GM19452 (cell line): Measurements from ENCODE around the gene ZNF534.
"Not testable (repeated sequence)": the region's sequence is repeated elsewhere in the genome, so short reads cannot be mapped to it uniquely, and the experiment has no call there.

Experiments used
- ATAC-seq: cut with Tn5 transposase; IDR thresholded peaks from one replicate; pipeline ENCODE4 v1.9.1; 2021; ENCODE audit not compliant: unreplicated experiment

The ZNF534 gene

DNA sequence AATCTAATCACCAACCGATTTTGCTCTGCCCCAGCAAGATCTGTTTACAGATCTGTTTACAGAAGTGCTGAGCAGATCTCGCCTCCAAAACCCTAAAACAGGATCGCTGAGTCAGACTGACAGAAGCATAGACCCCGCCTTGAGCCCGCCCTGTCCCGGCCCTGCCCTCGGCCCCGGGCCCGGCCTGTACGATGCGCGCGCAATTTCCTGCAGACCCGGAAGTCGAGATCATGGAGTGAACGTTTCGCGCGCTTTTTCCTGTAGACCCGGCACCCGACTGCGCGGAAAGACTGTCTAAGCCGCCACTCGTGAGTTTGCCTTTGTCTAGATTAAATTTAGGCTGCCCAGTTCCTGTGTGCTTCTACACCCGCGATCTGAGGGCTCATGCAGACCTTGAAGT, at the start of gene ZNF534:
Gene ZNF534, plus strand, starts transcription at position 212 of the 400 bp plus-strand sequence. CDS start 2,327 bp downstream, outside the sequence.
- ATAC-seq, result no peak

- no peak for ATAC-seq
Observed at GRCh38 chr19:52391135-52391534, 37.8 kb upstream of the ZNF534 start.

GRCh38 chr19:52397310-52398080, 31.5 kb upstream of the ZNF534 start, which contains the start of gene ZNF528:
Gene ZNF528 (plus strand): TSS chr19:52397849. CDS start chr19:52402014, 4,165 bp downstream.
- ATAC-seq, result peak; percentile 77

GRCh38 chr19:52398081-52398441, 30.9 kb upstream of the ZNF534 start:
- ATAC-seq, result peak; percentile 33

DNA sequence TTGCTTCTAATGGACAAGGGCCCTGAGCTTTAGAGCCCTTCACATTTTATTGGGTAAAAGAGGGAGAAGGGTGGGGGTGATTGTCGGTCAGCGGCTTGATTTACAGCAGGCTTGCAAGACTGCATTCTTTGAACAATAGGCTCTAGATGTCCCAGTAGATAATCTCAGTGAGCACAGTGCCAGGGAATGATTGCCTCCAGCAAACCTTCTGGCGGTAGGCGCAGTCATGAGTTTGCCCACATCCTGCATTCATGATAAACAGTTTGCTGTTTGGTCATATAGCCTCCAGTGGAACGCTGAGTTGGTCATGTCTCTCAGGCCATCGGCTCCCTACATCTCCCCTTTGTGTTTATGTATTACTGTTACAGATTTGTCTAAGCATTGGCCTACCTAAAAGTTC, 18.7 kb upstream of the ZNF534 start:
- no peak for ATAC-seq

GRCh38 chr19:52415711-52416110, 13.2 kb upstream of the ZNF534 start:
- ATAC-seq, result no peak

GRCh38 chr19:52442179-52442578, 13.2 kb downstream of the ZNF534 start:
- ATAC-seq, result no peak

GRCh38 chr19:52444506-52444905, 15.6 kb downstream of the ZNF534 start:
- no peak for ATAC-seq

DNA sequence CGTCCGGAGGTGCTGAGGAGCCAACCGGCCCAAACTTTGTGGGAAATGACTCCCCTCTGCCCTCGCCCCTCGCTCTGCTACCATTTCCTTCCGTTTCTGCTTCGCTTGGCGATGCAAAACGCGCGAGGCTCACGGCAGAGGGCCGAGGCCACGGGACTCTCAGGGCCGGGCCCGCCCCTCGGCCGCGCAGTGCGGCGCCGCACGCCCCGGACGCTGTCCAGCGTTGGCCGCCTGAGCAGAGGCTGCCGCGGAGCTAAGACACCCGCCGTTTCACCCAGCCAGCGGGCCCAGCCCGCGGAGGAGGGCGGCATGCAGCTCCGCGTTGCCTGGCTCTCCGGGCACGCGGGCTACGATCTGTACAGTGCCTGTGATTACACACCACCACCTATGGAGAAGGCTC, 22.3 kb downstream of the ZNF534 start:
- no peak for ATAC-seq

DNA sequence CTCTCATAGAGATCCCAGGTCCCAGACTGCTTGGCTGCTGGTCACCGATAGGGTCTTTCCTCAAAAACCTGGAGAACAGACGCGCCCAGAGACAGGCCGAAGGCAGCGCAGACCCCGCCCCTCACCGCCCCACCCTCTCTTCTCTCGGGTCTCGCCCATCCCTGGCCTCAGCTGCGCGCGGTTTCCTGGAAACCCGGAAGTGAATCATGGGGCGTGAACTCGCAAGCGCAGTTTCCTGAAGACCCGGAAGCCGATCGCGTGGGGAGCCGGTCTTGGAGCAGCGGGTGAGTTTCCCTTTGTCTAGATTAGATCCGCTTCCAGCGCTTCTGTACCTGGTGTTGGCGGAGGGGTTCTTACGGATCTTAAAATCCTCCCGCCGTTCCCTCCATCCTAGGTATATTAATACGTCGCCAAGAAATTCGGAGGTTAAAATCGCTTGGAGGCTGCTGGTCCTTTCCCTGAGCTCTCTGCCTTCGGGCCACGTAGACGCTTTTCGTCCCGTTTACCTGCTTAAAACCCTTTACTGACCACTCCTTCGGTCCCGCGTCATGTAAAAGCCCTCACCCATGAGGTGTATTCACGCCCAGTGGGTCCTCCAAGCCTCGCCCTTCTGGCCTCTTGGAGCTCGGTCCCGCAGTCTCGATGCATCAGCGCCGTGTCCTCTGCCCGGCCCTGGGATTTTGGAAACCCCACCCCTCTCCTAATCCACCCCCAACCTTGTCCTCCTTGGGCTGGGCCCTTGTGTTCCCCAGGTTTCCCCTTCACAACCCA, 24.6 kb downstream of the ZNF534 start, which contains the start of gene ZNF578:
Gene ZNF578, plus strand, starts transcription at position 230 of the 771 bp plus-strand sequence. CDS start 48,293 bp downstream, outside the sequence.
- ATAC-seq, result no peak

GRCh38 chr19:52464798-52465470, 36.0 kb downstream of the ZNF534 start:
- no peak for ATAC-seq

DNA sequence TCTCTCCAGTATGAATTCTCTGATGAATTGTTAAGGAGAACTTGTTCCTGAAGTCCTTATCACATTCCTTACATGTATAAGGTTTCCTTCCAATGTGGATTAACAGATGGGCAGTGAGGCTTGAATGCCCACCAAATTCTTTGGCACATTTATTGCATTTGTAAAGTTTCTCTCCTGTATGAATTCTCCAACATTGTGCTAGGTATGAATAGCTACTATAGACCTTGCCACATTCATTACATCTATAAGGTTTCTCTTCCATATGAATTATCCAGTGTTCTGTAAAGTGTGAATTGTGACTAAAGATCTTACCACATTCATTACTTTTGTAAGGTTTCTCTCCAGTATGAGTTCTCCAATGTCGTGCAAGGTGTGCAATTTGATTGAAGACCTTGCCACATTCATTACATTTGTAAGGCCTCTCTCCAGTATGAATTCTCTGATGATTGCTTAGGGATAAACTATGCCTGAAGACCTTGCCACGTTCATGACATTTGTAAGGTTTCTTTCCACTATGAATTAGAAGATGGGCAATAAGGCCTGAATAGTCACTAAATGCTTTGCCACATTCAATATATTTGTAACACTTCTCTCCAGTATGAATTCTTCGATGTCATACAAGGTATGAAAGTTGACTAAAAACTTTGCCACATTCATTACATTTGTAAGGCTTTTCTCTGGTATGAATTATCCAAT, 44.9 kb downstream of the ZNF534 start:
- no peak for ATAC-seq

- no peak for ATAC-seq
Observed at GRCh38 chr19:52474351-52475127, 45.6 kb downstream of the ZNF534 start.

- not testable (repeated sequence) for ATAC-seq
Observed at GRCh38 chr19:52484111-52484743, 55.3 kb downstream of the ZNF534 start.

- ATAC-seq, result not testable (repeated sequence)
Observed at GRCh38 chr19:52485064-52485463, 56.1 kb downstream of the ZNF534 start.

DNA sequence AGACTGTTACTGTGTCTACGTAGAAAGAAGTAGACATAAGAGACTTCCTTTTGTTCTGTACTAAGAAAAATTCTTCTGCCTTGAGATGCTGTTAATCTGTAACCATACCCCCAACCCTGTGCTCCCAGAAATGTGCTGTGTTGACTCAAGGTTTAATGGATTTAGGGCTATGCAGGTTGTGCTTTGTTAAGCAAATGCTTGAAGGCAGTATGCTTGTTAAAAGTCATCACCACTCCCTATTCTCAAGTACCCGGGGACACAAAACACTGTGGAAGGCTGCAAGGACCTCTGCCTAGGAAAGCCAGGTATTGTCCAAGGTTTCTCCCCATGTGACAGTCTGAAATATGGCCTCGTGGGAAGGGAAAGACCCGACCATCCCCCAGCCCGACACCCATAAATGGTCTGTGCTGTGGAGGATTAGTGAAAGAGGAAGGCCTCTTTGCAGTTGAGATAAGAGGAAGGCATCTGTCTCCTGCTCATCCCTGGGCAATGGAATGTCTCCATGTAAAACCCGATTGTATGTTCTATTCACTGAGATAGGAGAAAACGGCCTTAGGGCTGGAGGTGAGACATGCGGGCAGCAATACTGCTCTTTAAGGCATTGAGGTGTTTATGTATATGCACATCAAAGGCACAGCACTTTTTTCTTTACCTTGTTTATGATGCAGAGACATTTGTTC, 56.8 kb downstream of the ZNF534 start:
- ATAC-seq, result not testable (repeated sequence)

- no peak for ATAC-seq
Observed at GRCh38 chr19:52492201-52492993, 63.4 kb downstream of the ZNF534 start.

- no peak for ATAC-seq
Observed at GRCh38 chr19:52492994-52493470, 64.1 kb downstream of the ZNF534 start.
